Left lobe of liver (tissue), 2 donors: ENCODE results near the gene PTPN2. TPM values are rescaled to one million over a fixed set of nuclear protein-coding genes. Genes with fewer than 3 reads are reported as not detected.
"Not testable (repeated sequence)": the region's sequence is repeated elsewhere in the genome, so short reads cannot be mapped to it uniquely, and the experiment has no call there.

ENCODE experiments used
- ATAC-seq: fragments of 200-7000 bp; cut with Tn5 transposase; one replicate; pipeline ENCODE4 v1.9.1; 2020; ENCODE audit warnings: mild to moderate bottlenecking, moderate library complexity
- DNase-seq: peaks from one replicate; pipeline ENCODE4 v3.0.0-alpha.2; 2020; ENCODE audit warnings: low spot score
- total RNA-seq: library from RNA; stranded (reverse); gene quantifications from one replicate; pipeline ENCODE4 v1.2.1, GENCODE V29; 2021
- donor health status: DM: no; HTN: no; CAD: no; lungs with moderate emphysema.
- donor health status: DM: no; HTN: yes; CAD: no.

Gene PTPN2
- total RNA-seq, 1 donor from 2014 or later, result 9.9 TPM

DNA sequence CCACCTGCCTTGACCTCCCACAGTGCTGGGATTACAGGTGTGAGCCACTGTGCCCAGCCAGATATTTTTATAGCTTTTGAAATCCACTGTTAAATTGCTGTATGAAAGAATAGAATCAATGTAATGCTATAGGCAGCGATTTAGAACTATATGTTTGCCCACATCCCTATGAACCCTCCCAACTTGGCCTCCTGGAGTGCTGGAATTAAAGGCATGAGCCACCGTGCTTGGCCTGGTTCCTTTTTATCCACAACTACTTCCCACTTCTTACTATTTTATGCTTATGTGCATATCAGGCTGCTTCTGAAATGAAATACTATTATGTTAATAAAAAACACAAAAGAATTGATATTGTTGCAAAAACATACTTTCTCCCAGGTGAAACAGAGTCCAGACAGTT, 11.6 kb upstream of the PTPN2 start:
- ATAC-seq (no peak), DNase-seq (no peak)

DNA sequence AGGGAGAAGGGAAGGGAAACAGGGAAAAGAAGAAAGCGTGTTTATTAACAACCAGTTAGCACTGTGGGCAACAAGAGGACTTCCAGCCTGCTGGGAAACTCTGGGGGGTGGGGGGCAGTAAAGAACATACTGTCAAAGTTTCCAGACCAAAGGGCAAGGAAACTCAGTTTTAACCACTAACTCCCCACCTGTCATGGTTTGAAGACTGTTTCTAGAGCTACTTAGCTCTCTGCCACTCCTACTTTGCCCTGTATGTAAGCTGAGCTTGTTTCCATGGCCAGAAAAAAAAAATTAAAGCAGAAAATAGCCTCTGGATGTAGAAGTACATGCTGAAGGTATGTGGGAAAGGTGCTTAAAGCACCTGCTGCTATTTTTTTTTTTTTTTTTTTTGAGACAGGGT, 11.0 kb upstream of the PTPN2 start:
- DNase-seq (no peak), ATAC-seq (no peak)

DNA sequence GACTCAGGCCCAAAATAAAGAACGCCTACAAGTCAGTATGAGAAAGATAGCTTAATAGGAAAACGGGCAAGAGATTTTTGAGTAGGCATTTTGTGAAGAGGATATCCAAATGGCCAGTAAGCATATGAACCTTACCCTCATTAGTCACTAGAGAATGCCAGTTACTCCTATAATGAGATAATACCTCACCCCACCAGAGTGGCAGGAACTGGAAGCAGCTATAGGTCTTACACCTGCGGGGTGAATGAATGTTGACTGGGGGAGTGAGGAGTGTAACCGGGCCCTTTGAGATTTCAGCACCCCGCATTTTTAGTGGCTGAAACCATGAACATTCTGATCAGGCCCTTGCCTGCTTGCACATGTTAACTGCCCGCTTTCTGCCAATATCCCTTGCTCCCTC, 7.5 kb upstream of the PTPN2 start:
- DNase-seq, result no peak
- no peak for ATAC-seq

GRCh38 chr18:12890964-12891363, 6.9 kb upstream of the PTPN2 start:
- DNase-seq (no peak), ATAC-seq (no peak)

DNA sequence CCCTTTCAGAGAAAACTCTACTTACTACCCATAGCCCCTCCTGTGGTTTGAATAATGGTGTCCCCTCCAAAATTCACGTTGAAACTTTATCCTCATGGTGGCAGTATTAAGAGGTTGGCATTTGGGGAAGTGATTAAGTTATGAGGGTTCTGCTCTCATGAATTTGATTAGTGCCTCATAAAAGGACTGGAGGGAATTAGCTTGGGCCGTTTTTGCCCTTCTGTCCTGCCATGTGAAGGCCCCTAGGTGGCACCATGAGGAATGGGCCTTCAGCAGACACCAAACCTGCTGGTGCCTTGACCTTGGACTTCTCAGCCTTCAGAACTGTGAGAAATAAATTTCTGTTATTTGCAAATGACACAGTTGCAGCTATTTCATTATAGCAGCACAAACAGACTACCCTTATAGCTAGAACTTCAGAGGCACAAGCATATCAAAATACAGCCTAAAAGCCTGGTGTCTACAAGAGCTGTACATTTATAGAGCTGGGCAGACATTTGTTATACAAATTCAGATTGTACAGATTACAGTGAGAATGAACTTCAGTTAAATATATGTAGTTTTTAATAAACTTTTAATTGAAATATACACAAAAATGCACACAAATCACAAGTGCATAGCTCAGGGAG, 2.6 kb upstream of the PTPN2 start:
- DNase-seq, result no peak
- no peak for ATAC-seq

DNA sequence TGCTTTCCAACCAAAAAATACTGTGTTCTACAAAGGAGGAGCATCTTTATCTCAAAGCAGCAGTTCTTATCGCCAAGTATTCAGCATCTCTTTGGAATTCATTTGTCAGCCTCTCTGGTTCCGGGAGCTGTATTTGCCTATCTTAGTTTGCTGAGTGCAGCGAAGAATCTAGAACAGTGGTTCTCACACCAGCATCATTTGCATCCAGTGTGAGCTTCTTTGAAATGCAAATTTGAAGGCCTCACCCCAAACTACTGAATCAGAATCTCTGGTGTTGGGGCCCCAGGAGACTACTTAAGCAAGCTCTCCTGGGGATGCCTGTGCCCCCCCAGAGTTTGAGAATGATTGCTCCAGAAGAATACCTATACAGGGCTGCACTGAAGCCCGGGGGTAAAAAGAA, 1.5 kb upstream of the PTPN2 start:
- DNase-seq (no peak), ATAC-seq (no peak)

DNA sequence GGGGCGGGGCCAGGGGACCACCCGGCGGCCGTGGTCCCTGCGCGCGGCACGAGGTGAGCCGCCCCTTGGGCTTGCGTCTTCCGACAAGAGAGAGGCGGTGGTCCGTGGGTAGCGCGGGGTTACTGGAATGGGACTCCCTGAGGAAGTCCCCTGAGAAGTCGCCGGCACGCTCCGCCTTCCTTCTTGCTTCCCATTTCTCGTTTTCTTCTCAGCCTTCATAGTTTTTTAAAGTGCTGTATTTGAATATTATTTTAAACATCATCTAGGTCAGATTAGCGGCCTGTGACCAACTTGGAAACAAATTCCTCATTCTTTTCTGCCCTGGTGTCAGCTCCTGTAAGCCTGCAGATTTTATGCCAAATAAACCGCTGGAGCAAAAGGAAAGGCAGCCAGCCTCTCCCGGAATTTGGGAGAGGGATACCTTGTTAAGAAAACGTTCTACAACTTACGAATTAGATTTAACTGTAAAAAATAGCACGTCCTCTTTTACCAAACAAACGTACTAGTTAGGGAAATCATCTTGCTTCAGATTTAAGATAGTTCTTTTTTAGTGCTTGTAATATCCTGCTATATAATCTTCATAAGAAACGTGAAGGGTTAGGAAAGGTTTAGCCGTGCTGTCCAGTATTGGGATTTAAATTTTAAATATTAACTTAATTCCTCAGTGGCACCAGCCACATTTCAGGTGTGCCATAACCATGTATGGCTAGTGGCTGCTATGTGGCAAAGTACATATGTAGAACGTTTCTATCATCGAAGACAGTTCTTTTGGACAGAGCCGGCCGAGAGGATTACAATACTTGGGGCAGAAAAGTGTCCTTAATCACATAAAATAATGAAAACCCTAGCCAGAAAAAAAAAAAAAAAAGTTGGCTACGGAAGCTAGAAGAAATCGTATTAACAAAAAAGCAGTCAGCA, 628 bp upstream of the PTPN2 start:
- ATAC-seq (no peak), DNase-seq (no peak)

DNA sequence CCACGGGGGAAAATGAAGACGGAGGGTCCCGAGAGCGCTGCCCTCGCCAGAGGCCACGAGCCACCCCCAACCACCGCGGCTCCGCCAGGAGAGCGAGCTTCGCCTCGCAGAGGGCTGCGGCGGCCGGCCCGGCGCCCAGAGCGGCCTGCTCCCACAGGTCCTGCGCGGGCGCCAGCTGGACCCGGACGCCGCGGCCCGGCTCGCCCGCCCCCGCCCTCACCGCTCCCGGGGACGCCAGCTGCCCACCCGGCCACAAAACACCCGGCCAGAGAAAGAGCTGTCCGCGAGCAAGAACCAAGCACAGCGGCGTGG, 709 bp downstream of the PTPN2 start:
- ATAC-seq (peak; percentile 55), DNase-seq (no peak)

DNA sequence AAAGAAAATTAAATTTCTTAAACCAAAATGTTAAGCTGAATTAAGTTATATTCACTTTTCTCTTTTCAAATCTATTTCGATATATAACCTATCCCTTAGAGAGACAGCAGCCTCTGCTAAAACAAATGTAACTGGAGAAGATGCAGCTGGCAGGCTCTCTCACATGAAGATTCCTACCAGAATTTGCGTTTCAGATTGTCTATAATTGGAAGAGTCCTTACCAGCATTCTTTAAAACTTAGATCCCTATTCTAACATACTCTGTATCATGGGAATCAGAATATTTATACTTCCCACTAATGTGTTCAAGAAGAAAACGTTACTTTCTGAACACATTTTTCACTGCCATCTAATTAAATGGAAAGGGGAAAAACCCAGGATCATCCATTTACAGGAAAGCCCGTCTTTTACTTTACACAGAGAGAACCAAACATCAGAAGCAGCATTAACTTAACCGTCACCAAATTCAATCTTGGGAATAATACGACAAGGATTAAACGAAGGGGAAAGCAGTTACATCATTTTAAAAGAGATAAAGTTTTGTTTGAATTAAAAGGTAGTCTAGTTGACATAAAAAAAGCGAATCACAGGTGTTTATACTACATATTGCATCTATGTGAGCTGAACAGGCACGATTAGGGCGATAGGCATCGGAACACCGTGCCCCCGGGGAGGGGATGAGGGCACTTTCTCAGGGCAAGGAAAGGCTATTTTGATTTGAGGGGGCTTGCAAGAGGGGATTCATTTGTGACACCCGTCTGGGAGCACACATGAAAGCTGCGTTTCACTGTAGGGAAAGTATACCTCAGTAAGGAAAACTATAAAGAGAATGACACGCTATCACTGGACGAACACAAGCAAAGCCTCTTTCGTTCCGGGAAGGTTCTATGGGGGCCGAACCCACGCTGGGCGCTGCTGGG, 1.3 kb downstream of the PTPN2 start:
- DNase-seq (no peak), ATAC-seq (no peak)

DNA sequence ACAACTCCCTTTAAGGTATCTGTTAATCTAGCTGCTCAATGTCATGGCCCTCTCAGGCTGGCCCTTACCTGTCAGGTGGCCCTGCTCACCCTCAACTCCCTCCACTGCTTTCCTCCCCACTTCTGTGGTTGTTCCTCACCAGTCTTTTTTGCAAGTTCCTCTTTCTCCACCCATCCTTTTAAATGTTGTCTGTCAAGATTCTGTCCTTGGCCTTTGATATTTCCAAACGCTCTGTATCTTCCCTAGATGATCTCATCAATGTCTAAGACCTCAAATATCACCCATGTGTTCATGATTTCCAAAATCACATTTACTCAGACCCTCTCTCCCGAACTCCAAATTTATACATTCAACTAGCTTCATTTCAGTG, 3.5 kb downstream of the PTPN2 start:
- ATAC-seq (no peak), DNase-seq (no peak)

DNA sequence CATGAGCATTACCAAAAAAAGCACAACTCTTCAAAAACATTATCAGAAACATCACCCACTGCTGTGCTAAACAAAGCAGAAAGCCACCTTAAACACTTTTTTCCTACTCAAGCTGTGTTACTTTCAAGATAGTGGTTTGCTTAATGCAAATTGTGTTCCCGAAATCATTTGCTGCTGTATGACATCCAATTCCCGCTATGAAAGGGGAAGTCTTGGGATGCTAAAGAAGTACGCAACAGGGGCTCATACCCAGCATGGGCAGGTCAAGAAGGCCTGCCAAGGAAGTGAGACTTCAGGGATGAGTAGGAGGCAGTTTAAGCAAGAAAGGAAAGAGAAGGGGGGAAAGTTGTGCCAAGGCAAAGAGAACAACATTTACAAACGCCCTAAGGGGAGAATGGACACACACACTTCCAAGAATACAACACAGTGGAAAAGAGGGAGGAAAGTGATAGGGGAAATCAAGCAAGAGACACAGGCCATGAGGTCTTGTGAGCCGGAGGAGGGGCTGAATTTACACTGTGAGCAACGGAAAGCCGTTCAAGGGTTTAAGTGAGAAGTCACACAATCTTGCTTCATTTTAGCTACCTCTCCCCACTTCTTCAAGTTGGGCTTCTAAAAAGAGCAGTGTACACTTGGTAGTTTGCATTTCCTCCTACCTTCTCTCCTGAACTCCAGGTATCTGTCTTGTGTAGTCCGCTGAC, 4.0 kb downstream of the PTPN2 start:
- no peak for DNase-seq
- no peak for ATAC-seq

DNA sequence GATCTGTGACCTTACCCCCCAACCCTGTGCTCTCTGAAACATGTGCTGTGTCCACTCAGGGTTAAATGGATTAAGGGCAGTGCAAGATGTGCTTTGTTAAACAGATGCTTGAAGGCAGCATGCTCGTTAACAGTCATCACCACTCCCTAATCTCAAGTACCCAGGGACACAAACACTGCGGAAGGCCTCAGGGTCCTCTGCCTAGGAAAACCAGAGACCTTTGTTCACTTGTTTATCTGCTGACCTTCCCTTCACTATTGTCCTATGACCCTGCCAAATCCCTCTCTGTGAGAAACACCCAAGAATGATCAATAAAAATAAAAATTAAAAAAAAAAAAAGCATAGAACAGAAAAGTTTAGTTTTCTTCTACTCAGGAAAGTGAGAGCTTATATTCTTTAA, 9.0 kb downstream of the PTPN2 start:
- not testable (repeated sequence) for ATAC-seq, DNase-seq

GRCh38 chr18:12873961-12874567, 10.0 kb downstream of the PTPN2 start:
- not testable (repeated sequence) for ATAC-seq, DNase-seq

DNA sequence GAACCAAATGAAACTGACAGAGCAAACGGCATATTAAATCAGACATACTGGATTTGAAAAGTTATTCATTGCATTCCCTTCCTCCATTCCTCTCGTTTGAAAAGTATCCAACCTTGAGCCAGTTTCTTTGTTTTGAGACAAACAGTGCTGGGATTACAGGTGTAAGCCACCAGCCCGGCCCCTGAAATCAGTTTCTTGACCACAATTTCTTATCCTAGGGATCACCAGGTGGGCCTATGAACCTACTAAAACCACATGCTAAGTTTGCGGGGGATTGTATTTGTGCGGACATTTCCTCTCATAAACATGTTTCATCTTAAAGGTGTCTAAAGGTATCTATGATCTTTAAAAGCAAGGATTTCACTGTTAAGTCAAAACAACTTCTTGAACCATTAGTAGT, 11.6 kb downstream of the PTPN2 start:
- ATAC-seq (no peak), DNase-seq (no peak)

DNA sequence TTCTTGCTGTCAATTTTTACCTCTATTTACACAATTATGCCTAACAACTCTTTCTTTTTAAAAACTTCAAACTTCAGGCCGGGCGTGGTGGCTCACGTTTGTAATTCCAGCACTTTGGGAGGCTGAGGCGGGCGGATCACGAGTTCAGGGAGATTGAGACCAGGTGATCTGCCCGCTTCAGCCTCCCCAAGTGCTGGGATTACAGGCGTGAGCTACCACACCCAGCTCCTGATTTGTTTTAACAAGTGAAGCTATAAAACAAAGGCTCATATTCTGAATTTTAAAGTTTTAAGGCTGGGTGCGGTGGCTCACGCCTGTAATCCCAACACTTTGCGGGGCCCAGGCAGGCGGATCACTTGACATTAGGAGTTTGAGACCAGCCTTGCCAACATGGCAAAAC, 15.5 kb downstream of the PTPN2 start:
- ATAC-seq (no peak), DNase-seq (no peak)

- DNase-seq (no peak), ATAC-seq (no peak)
These were observed 16.5 kb downstream of the PTPN2 start for GRCh38 chr18:12867441-12868123.

GRCh38 chr18:12863687-12864216, 20.3 kb downstream of the PTPN2 start:
- ATAC-seq (no peak), DNase-seq (no peak)

- DNase-seq (no peak), ATAC-seq (peak; percentile 41)
These were observed 21.1 kb downstream of the PTPN2 start for GRCh38 chr18:12862874-12863482.

- peak; percentile 96 for ATAC-seq
- no peak for DNase-seq
These were observed 21.6 kb downstream of the PTPN2 start for GRCh38 chr18:12862467-12862866.
